ENCODE data around the gene CXCL17.

DNA sequence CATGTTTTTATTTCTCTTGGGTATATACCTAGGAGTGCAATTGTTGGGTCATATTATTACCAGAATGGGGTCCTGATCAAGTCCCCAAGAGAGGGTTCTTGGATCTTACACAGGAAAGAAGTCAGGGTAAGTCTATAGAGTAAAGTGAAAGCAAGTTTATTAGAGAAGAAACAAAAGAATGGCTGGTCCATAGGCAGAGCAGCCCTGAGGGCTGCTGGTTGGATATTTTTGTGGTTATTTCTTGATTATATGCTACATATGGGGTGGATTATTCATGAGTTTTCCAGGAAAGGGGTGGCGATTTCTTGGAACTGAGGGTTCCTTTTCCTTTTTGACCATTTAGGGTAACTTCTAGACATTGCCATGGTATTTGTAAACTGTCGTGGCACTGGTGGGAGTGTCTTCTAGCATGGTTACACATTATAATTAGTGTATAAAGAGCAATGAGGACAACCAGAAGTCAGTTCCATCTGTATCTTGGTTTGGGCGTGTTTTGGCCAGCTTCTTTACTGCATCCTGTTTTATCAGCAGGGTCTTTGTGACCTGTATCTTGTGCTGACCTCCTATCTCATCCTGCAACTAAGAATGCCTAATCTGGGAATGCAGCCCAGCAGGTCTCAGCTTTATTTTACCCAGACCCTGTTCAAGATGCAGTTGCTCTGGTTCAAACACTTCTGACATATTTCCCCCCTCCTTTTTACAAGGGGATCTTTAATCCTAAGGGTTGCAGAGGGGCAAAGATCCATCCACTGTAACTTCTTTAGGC is 44.5 kb upstream of the CXCL17 start:
- TF ChIP-seq POLR2A (IDR thresholded peaks at IDR 0.05; ENCODE audit: low read depth, low read length) (no peak), POLR2AphosphoS5 (IDR thresholded peaks at IDR 0.05; ENCODE audit: low read depth, low read length) (no peak), TAF1 (IDR thresholded peaks at IDR 0.05; ENCODE audit: low read depth, low read length) (no peak), POU2F2 (IDR thresholded peaks at IDR 0.05; ENCODE audit: low read depth, low read length) (no peak), SPI1 (IDR thresholded peaks at IDR 0.05; ENCODE audit: low read depth, low read length) (no peak), PAX5 (IDR thresholded peaks at IDR 0.05; ENCODE audit: insufficient read depth, low read length, severe bottlenecking) (no peak)

Data from GM12891 (cell line).